HG03378 (cell line): ENCODE measurements around the gene ZNF148.

Experiments used
- ATAC-seq: cut with Tn5 transposase; IDR thresholded peaks from one replicate; pipeline ENCODE4 v1.9.1; 2021; ENCODE audit warnings: mild to moderate bottlenecking, moderate library complexity; ENCODE audit not compliant: unreplicated experiment

ZNF148 gene

DNA sequence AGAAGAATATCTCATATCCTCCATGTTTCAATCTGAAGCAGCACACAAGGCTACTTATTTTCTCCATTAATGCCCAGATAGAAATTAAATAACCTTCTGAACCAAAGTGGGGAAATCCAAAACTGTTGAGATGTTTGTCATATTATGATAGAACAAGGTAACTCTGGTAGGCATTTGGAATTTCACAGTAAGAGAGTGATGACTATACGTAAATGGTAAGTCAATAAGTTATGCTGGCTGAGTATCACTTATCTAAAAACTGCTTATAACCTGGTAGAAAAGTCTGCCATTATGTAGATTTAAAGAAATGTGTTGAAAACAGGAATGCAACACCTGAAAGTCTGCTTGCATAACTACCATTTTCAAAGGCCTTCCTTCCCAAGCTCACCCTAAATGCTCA is 145.4 kb downstream of the ZNF148 start:
- no peak for ATAC-seq

GRCh38 chr3:125229168-125229567 is 146.0 kb downstream of the ZNF148 start:
- no peak for ATAC-seq

GRCh38 chr3:125221831-125222230 is 153.3 kb downstream of the ZNF148 start:
- ATAC-seq: no peak

DNA sequence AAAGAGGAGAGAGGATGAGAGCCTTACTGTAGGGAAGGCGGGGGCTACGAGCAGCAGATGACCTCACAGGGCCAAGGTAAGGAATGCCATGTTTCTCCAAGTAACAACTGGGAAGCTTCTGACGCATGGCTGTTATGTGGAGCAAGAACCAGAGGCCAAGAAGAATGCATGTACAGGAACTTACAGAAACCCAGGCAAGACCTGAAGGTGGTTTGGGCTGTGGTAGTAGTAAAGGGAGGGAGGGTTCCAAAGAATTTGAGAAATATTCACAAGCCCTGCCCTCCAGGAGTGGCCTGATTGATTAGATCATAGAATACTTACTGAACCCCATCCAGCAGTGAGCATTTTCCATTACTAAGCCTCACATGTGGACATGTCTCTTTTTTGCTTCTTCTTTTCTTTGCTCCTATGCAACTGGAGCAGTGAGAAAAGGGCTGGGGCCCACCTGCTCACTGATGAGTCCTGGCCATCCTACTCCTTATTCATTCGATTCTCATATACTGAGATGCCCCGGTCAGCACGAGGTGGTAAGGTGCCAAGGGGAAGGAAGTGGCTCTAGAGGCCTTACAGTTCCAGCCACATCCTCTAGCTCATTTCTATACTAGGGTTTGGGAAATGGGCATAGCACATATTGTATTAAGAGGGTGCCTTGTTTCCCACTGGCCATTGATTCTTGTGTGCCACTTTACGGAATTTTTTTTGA is 154.2 kb downstream of the ZNF148 start:
- no peak for ATAC-seq

DNA sequence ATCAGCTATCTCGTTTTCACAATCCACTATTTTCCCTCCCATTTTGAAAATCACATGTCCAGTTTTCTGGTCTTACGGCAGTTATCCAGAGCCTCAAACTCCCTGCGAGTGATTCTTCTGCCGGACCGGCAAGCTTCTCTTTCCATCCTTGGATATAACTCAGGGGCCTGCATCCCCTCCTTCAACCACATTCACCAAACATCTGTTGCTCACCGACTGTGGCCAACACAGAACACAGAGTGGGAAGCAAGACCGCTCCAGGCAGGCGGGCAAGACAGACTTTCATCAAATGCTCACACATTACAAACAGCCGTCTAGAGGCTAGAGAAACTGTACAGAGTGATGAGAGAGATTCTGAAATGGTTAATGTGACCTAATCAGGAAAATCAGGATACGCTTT is 154.9 kb downstream of the ZNF148 start:
- ATAC-seq: no peak

DNA sequence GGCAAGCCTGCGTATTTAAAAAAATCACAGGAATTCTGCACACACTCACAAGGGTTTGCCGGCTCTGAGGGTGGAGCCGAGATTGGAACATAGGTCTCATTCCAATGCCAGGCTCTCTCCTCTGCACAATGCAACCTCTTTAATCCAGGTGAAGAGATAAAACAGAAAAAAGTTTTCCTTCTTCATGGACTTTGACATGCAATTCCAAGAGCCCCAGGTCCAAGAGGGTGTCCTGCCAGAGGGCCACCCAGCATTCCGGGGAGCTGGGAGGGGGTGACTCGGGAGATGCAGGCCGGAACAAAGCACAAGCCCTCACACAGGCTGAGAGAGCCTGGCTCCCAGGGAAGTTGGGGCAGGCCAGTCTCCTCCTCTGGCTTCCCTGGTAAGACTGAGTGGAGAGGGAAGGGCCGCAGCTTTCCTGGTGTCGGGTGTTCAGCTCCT is 155.8 kb downstream of the ZNF148 start:
- ATAC-seq: no peak

GRCh38 chr3:125214738-125215137 is 160.4 kb downstream of the ZNF148 start:
- ATAC-seq: no peak

GRCh38 chr3:125213946-125214542 is 161.1 kb downstream of the ZNF148 start:
- no peak for ATAC-seq

DNA sequence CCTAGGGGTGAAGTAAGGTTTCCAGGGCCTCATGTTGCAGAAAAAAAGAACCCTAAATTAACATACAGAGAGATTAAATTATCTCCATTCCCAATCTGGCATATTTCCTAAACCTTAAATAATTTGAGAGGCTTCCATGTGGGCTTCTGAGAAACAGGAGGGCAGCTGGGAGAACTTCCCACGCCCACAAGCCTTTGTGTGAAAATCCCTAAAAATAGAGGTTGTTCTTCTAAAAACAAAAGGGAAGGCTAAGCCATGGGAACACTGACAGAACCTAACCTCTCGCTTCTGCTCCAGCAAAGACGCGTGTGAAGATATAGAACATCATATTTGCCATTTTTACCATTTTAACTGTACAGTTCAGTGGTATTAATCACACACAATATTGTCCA is 161.8 kb downstream of the ZNF148 start:
- no peak for ATAC-seq

DNA sequence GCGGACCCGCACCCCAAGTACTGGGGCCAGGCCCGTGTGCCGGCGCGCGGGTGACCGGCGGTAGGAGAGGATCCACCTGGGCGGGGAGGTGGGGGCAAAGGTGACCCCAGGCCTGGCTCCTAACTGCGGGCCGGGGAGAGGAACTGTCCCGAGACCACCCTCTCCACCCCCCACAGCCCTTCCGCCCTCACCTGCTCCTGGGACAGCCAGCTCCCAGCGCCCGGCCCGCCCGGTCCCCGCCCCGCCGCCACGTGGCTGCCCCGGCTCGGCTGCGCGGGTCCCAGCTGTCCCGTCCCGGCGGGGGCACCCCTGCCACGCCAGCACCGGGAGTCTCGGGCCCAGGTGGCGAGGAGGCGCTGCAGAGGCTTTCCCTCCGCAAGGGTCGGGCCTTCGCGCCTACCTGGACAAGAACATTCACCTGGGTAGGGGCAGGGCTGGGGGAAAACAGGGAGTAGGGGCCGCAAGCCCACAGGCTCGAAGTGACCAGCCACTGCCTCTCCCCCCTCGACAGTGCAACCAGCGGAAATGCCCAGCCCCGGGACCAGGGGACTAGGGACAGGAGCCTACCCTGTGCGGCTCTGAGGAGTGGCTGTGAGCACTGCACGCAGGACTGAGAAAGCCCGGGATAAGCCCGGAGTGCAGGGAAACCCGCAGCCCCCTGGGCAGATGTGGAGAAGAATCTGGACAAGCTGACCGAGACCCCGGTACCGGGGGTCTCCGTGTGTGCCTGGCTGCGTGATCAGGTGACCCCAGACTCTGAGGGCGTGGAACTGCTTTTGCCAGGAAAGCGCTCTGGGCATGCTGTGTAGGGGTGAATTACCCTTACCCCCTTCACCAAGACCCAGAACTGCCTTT is 162.4 kb downstream of the ZNF148 start, which contains the start of gene SLC12A8:
Gene SLC12A8 (minus strand): TSS at position 240 of the 855 bp plus-strand sequence. CDS start 1,399 bp downstream, outside the sequence.
- ATAC-seq: no peak

- ATAC-seq: no peak
Observed at GRCh38 chr3:125212091-125212508, 163.0 kb downstream of the ZNF148 start.

DNA sequence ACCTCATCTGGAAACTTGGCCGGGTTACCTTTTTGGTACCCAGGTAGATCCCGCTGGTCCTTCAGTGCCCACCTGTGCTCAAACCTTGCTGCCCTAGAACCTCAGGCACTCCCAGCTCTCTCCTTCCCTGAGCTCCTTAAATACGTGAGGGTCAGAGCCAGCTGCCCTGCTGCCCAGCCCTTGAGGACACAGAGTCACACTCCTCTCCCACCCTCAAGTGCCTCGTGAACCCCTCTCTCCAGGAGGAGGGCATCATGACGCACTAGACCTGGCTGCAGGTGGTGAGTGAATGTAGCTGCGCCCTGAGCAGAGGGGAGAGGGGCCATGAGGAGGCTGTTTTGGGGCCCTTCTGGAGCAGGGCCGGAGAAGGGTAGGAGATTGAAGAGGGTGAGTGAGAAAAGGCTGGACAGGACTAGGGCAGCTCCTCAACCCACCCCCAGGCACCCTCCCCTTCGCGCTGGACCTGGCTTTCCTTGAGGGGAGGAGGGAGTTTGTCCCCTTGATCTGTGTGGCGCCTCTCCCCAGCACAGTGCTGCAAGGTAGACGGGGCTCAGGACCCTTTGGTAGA is 163.5 kb downstream of the ZNF148 start:
- ATAC-seq: no peak

- ATAC-seq: no peak
Observed at GRCh38 chr3:125207949-125208568, 167.1 kb downstream of the ZNF148 start.

DNA sequence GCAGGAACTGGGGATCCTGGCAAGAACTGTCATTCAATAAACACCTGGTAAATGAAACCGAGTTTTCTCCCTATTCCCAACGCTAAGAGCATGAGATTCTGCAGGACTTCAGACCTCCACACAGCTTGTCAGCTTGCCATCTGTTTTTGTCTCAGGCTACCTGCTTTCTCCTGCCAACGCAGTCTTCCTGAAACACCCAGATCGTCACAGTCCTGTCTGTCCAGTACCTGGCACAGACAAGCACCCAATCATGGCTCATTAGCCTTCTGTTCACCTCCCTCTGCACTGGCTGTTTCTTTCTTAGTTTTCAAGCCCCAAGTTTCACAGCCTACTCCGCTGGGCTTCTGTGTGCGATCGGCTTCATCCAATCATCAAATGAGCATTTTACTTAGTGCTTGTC is 167.6 kb downstream of the ZNF148 start:
- no peak for ATAC-seq

DNA sequence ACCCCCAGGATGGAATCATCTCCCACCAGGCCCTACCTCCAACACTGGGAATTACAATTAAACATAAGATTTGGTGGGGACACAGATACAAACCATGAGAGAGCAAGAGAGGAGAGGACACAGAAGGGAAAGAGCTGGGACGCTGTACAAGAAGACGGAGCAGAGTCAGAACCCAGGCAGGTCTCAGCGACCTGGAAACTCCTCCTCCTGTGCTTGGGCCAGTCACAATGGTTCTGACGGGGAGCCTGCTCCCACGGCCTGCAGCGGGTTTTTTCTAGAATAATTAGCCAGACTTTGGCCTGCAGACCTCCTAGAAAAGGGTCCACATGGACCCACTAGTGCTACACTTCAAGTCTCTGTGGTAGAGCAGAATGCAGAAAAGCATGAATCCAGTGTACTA is 168.2 kb downstream of the ZNF148 start:
- ATAC-seq: no peak

DNA sequence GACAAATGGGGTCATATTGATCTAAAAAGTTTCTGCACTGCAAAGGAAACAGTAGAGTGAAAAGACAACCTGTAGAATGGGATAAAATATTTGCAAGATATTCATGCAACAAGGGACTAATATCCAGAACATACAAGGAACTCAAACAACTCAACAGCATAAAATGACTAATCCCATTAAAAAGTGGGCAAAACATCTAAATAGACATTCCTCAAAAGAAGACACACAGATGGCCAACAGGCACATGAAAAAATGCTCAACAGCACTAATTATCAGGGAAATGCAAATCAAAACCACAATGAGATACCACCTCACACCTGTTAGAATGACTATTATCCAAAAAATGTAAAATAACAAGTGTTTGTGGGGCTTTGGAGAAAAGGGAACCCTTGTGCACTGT is 171.4 kb downstream of the ZNF148 start:
- no peak for ATAC-seq

- no peak for ATAC-seq
Observed at GRCh38 chr3:125202197-125202596, 172.9 kb downstream of the ZNF148 start.

GRCh38 chr3:125200731-125201139 is 174.4 kb downstream of the ZNF148 start:
- peak; percentile 89 for ATAC-seq

DNA sequence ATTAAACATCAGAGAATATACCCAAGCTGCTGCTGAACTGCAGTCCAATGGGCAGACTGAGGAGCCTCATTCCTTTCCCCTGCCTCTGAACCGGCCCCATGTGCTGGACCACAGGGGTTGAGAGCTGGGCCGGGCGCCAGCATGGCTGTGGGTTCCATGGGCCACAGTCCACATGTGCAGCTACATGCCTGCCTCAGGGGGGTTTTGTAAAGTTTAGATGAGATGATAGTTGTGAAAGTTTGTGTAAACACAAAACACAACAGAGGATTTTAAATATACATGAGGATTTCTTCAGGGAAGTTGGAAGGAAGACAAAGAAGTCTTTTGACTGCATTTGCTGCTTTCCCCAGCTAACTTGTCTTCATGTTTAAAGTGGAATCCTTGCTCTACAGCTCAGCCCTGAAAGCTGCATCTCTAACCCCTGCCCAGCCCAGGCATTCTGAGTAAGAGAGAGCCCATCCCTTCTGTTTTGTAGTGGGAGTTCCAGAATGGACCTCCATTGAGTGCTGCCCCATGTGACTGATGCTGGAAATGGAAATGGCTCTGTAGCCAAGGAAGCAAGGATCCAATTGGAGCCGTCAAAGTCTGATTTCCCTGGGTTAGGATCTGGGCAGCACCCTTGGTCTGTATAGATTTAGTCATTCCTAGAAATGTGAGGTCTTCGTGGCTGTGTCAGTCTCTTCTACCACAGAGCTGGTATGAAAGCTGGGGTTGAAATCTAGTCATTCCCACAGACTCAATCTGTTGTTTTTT is 180.1 kb downstream of the ZNF148 start:
- no peak for ATAC-seq
